Uterus (tissue), 2 donors: ENCODE data around the gene S100B.

Source experiments
- CTCF ChIP-seq, 4 experiments: fragments of 200-600 bp in 2 of 4; fragments of 450-650 bp in 2 of 4; sonication (generic) in 2 of 4; IDR thresholded peaks; one replicate each; pipeline ENCODE4 v1.5.1; 2016 to 2019; ENCODE audit warnings: antibody characterized with exemption in 4 of 4, mild to moderate bottlenecking in 2 of 4, moderate library complexity in 1 of 4
- POLR2A ChIP-seq, 2 donors: fragments of 450-650 bp; IDR thresholded peaks; one replicate each; pipeline ENCODE4 v1.6.1; 2016; ENCODE audit warnings: antibody characterized with exemption in 2 of 2, mild to moderate bottlenecking in 1 of 2, moderate library complexity in 1 of 2

GRCh38 chr21:46637952-46638746, 33.3 kb upstream of the S100B start:
- TF ChIP-seq CTCF (IDR thresholded peaks at IDR 0.05) (no peak), POLR2A (IDR thresholded peaks at IDR 0.05) (no peak)
